HepG2 (cell line): Measurements from ENCODE around the gene JAM2. TPM values are rescaled to one million over a fixed set of nuclear protein-coding genes. Genes with fewer than 3 reads are reported as not detected.

Experiments used
- ATAC-seq: fragments of 200-7000 bp; cut with Tn5 transposase; 3 replicates; pipeline ENCODE4 v1.9.1; 2020; ENCODE audit warnings: mild to moderate bottlenecking, moderate library complexity
- BruUV-seq: library from RNA; stranded (reverse); fragments of 400-500 nt; replicated peaks from 2 replicates; lab custom pipeline; 2021; lab: Mats Ljungman, UMichigan
- CTCF ChIA-PET: fragments of 300-600 bp; formaldehyde crosslinking; extraction: SDS; loops from one replicate; lab custom pipeline; 2021; ENCODE audit warnings: low total read pairs, inconsistent platforms, low intra/inter-chr PET ratio; lab: Yijun Ruan, JAX
- POLR2A ChIA-PET: fragments of 350-600 bp; sonication (Branson Sonifier 250); formaldehyde crosslinking; loops from one replicate; lab custom pipeline; 2020; ENCODE audit warnings: antibody characterized with exemption, inconsistent platforms; lab: Yijun Ruan, JAX
- DNase-seq: peaks from one replicate; pipeline ENCODE4 v3.0.0-alpha.2; 2015; ENCODE audit warnings: low spot score
- FAIRE-seq: peaks from 3 replicates; lab custom pipeline; 2011; peaks lifted over from hg19 to GRCh38; lab: Jason Lieb, UNC
- H2AFZ ChIP-seq: one replicate; pipeline ENCODE4 v1.6.1; 2011; ENCODE audit warnings: low read length, inconsistent platforms
- H3K27ac ChIP-seq: fragments of 300-600 bp; 3 replicates; pipeline ENCODE4 v1.8.0; 2011; ENCODE audit warnings: mixed run types, mild to moderate bottlenecking, mixed read lengths, low read length, inconsistent platforms; ENCODE audit not compliant: insufficient read depth; ENCODE audit errors: extremely low read length
- H3K27me3 ChIP-seq, 2 experiments: fragments of 200-600 bp in 1 of 2; 2 replicates in 1 of 2; 3 replicates in 1 of 2; pipeline versions ENCODE4 v1.6.0 to v1.8.0; 2011; ENCODE audit warnings: low read length in 2 of 2, mild to moderate bottlenecking in 2 of 2, moderate library complexity in 2 of 2, inconsistent platforms in 1 of 2; ENCODE audit not compliant: insufficient read depth in 2 of 2, control insufficient read depth in 1 of 2
- H3K36me3 ChIP-seq, 2 experiments: fragments of 200-600 bp in 1 of 2; replicated peaks in 1 of 2; 2 replicates in 1 of 2; 3 replicates in 1 of 2; pipeline versions ENCODE4 v1.5.1 to v1.8.0; 2011; ENCODE audit warnings: low read length in 2 of 2, inconsistent platforms in 1 of 2; ENCODE audit not compliant: insufficient read depth in 2 of 2, control insufficient read depth in 1 of 2
- H3K4me1 ChIP-seq: 2 replicates; pipeline ENCODE4 v1.5.1; 2012; ENCODE audit warnings: low read length, inconsistent platforms; ENCODE audit not compliant: insufficient read depth
- H3K4me2 ChIP-seq: 2 replicates; pipeline ENCODE4 v1.6.0; 2011; ENCODE audit warnings: low read depth, low read length, inconsistent platforms
- H3K4me3 ChIP-seq, 3 experiments: fragments of 200-600 bp in 1 of 3; sonication (generic), shearing (Covaris generic) in 1 of 3; replicated peaks in 1 of 3; 2 replicates each; pipeline ENCODE4 v1.5.1; 2011 to 2016; ENCODE audit warnings: low read length in 3 of 3, inconsistent platforms in 2 of 3, low read depth in 2 of 3, mild to moderate bottlenecking in 2 of 3, control low read depth in 1 of 3, mixed read lengths in 1 of 3; ENCODE audit not compliant: insufficient read depth in 1 of 3
- H3K79me2 ChIP-seq: one replicate; pipeline ENCODE4 v1.6.1; 2011; ENCODE audit warnings: low read length, inconsistent platforms; ENCODE audit not compliant: insufficient read depth
- H3K9ac ChIP-seq: 2 replicates; pipeline ENCODE4 v1.6.0; 2011; ENCODE audit warnings: mild to moderate bottlenecking, low read depth, low read length, inconsistent platforms; ENCODE audit not compliant: insufficient read depth
- H3K9me3 ChIP-seq: 2 replicates; pipeline ENCODE4 v1.5.1; 2012; ENCODE audit warnings: mild to moderate bottlenecking, low read length
- H4K20me1 ChIP-seq: 2 replicates; pipeline ENCODE4 v1.6.0; 2011; ENCODE audit warnings: inconsistent platforms, mild to moderate bottlenecking, low read length, moderate library complexity; ENCODE audit not compliant: insufficient read depth
- ATM ChIP-seq: fragments of 450-650 bp; IDR thresholded peaks from 2 replicates; pipeline ENCODE4 v1.7.1; 2017; ENCODE audit warnings: mild to moderate bottlenecking, borderline replicate concordance
- JUND ChIP-seq: sonication (generic); formaldehyde crosslinking; IDR thresholded peaks from 2 replicates; pipeline ENCODE4 v1.8.0; 2022; ENCODE audit warnings: mild to moderate bottlenecking, missing genetic modification reagents
- NR2C2 ChIP-seq: sonication (generic); formaldehyde crosslinking; IDR thresholded peaks from 2 replicates; pipeline ENCODE4 v1.4.0; 2020; ENCODE audit warnings: missing genetic modification reagents, mild to moderate bottlenecking, moderate library complexity, borderline replicate concordance
- NRL ChIP-seq: sonication (generic); formaldehyde crosslinking; IDR thresholded peaks from 2 replicates; pipeline ENCODE4 v1.5.0; 2020; ENCODE audit warnings: missing genetic modification reagents, mild to moderate bottlenecking, moderate library complexity, borderline replicate concordance
- ONECUT2 ChIP-seq: sonication (generic); formaldehyde crosslinking; IDR thresholded peaks from 2 replicates; pipeline ENCODE4 v1.4.0; 2020; ENCODE audit warnings: missing genetic modification reagents
- ZFP37 ChIP-seq: sonication (generic); formaldehyde crosslinking; IDR thresholded peaks from 2 replicates; pipeline ENCODE4 v1.4.0; 2020; ENCODE audit warnings: missing genetic modification reagents, borderline replicate concordance
- ZNF17 ChIP-seq: sonication (generic); formaldehyde crosslinking; IDR thresholded peaks from 2 replicates; pipeline ENCODE4 v1.5.0; 2020; ENCODE audit warnings: mild to moderate bottlenecking, missing genetic modification reagents
- ZNF205 ChIP-seq: IDR thresholded peaks from 2 replicates; pipeline ENCODE4 v1.6.1; 2018; ENCODE audit warnings: missing biosample characterization, missing genetic modification reagents
- ZNF256 ChIP-seq: sonication (generic); formaldehyde crosslinking; conservative IDR thresholded peaks from 2 replicates; pipeline ENCODE4 v1.4.0; 2020; ENCODE audit warnings: missing genetic modification reagents
- ZNF331 ChIP-seq: sonication (generic); formaldehyde crosslinking; IDR thresholded peaks from 2 replicates; pipeline ENCODE4 v1.4.0; 2020; ENCODE audit warnings: missing genetic modification reagents
- ZNF878 ChIP-seq: sonication (generic); formaldehyde crosslinking; IDR thresholded peaks from 2 replicates; pipeline ENCODE4 v1.8.1; 2023; ENCODE audit warnings: mild to moderate bottlenecking, missing genetic modification reagents, moderate library complexity
- WGBS: methylation state at CpG from one replicate; pipeline ENCODE4 v1.1.6; 2017; ENCODE audit warnings: low lambda C conversion rate; 5-methylcytosine and 5-hydroxymethylcytosine counted together
- in situ Hi-C: cut with HindIII; loops from 2 replicates; pipeline ENCODE4 v1.10.0; 2017; ENCODE audit warnings: low pct_unique_long_range_greater_than_20kb; ENCODE audit not compliant: extremely low pct_ligation_motif_present
- intact Hi-C: fragments of 100-400 bp; cut with micrococcal nuclease; formaldehyde crosslinking; loops from one replicate; pipeline ENCODE4 v1.10.0; 2022; ENCODE audit not compliant: unreplicated experiment
- polyA plus RNA-seq, 8 experiments: library from polyadenylated mRNA; depleted of rRNA in 3 of 8; stranded (reverse) in 7 of 8; unstranded in 1 of 8; fragments of >200 nt; fragmentation: Illumina TruSeq in 4 of 8; extraction: Trizol in 4 of 8; gene quantifications; 2 replicates each; pipeline versions ENCODE4 v1.2.1 to v1.2.3, GENCODE V29; 2011 to 2016; ENCODE audit warnings: low read depth in 4 of 8, missing spikeins in 1 of 8, mixed read lengths in 1 of 8; ENCODE audit not compliant: insufficient read depth in 1 of 8
- total RNA-seq, 5 experiments: library from RNA; depleted of rRNA; stranded (reverse); fragments of >200 nt; fragmentation: Illumina TruSeq; extraction: Trizol; gene quantifications; 2 replicates each; pipeline ENCODE4 v1.2.3, GENCODE V29; 2016; ENCODE audit warnings: low read depth in 1 of 5
- TF ChIP-seq, protein P1 (sequence below): sonication (generic); formaldehyde crosslinking; IDR thresholded peaks from 2 replicates; pipeline ENCODE4 v1.9.0; 2022; ENCODE audit warnings: low read depth, missing genetic modification reagents
- TF ChIP-seq, protein P2 (sequence below): sonication (generic); formaldehyde crosslinking; IDR thresholded peaks from 2 replicates; pipeline ENCODE4 v1.5.0; 2020; ENCODE audit warnings: mild to moderate bottlenecking, missing genetic modification reagents, moderate library complexity

JAM2 gene
- total and polyA plus RNA-seq, 2 of the 13 experiments (the other 11 are each of a cell fraction or from before 2014, with no cell fraction given) = 0.07 TPM; not detected in 1

DNA sequence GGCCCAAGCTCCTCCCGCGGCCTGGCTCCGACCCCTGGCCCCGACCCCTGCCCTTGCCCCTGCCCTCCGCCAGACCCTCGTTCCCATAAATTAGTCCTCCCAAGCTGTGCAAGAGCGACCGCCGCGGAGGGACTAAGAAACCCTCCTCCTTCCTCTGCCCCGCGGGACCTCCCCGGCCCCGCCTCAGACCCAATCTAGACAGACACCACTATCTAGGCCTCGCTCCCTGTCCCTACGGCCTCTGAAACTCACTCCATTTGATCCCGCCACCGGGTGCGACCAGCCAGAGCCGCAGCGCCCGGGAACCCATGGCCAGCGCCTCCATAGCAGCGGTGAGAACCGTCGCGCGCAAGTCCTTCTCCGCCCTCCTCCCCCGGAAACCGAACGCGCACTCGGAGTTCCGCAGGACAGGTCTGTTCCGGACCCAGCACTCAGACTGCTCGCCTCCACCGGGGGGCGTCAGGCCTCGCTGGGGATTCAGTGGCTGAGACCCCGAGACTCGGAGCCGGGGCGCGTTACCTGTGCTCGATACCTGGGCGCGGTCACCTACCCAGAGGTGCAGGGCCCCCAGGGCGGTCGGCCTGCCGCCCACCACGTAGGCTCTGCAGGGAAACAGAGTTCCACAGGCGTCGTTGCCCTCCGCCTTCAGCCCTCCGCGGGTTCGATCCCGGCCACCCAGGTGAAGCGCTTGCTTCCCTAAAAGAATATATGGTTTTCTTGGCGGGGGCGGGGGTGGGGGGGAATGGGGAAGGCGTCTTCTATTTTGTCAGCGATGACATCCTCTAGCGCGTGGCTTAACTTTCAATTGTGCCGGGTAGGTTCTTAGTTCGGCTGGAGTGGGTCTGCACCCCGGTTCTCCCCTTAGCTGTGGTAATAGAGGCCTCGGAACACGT, 31.7 kb upstream of the JAM2 start, which contains the start of gene MRPL39 (continued):
- TF ChIP-seq ZFP37 (0 out of 2 replicates have a peak, but pooled peaks have one; percentile 49), ZNF256 (CRISPR knock-in tag) (0 out of 2 replicates have a peak, but pooled peaks have one; percentile 25)

DNA sequence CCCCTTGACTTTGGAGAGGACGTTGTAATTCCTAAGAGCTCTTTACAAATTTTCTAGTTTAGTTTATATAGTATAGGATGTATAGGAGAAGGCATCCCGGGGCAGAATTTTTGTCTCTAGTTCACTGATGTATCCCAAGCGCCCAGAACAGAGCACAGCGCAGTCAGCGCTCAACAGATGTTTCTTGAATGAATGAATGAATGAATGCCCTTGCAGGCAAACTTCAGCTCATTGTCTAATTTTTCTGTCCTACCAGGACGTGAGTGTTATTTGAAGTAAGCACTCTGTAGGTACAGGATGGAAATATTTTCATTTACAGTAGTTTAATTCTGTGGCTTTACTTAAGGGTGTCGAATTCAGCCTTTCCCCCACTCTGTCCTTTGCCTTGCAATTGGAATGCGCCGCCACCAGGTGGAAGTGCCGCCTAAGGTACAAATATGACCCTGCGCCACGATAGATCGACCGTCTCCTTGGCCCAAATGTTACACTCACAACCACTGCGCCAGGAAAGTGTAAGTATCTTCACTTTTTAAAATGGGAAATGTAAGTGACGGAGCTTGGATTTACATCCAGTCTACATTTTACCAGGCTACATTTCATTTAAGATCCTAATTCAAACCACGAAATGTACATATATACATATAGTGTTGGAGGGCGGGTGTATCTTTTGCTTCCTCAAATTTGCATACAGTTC, 30.9 kb upstream of the JAM2 start:
- no peaks in the 10 kb centered on the region for H4K20me1 ChIP-seq
- FAIRE-seq (peak; percentile 53), DNase-seq (peak; percentile 69), ATAC-seq (peak; percentile 88)
- H3K36me3 ChIP-seq = peaks cover 1 to 17% of the 10 kb centered on the region in 2 experiments; a peak in 2 of 5 replicates
- H3K9ac ChIP-seq = peak overlapping the region; percentile 13; the same call in 1 of the 2 replicates
- POLR2A ChIA-PET = interaction anchor here (2.3 kb wide), 1 partner anchor 127 kb away, joined by 9 read pairs; the partner anchor contains the start of genes ATP5PF and GABPA
- peak overlapping the region; percentile 79 for H3K4me2 ChIP-seq
- no TSS peak for BruUV-seq
- WGBS = 10% methylated on average over 18 of the region's 18 CpGs
- peaks cover 18% of the 10 kb centered on the region for H3K79me2 ChIP-seq
- in situ Hi-C loops = loop anchor here (5.0 to 10.0 kb wide), 3 partner anchors 99 to 1107 kb away; partner anchors contain the start of genes ATP5PF and GABPA
- H3K4me1 ChIP-seq = peaks cover 20% of the 10 kb centered on the region
- H3K4me3 ChIP-seq = peak overlapping the region; percentile 92 to 99 (median 98)
- H3K27me3 ChIP-seq = no peaks in the 10 kb centered on the region; a peak in 1 of 5 replicates
- no peak overlapping the region for H3K27ac ChIP-seq
- CTCF ChIA-PET = interaction anchor here (0.6 to 4.7 kb wide), 6 partner anchors 31 to 1109 kb away, joined by 4 to 41 read pairs (median 8); partner anchors contain the start of gene JAM2
- peak overlapping the region; percentile 100 for H2AFZ ChIP-seq
- no peaks in the 10 kb centered on the region for H3K9me3 ChIP-seq
- intact Hi-C loops = loop anchor here (1.0 kb wide), 4 partner anchors 31 to 254 kb away; partner anchors contain the start of gene JAM2
- TF ChIP-seq ZNF17 (CRISPR knock-in tag) (no peak), NRL (CRISPR knock-in tag) (no peak), ATM (no peak), ZNF205 (no peak), ZNF878 (CRISPR knock-in tag) (no peak), JUND (no peak), ONECUT2 (CRISPR knock-in tag) (0 out of 2 replicates have a peak, but pooled peaks have one; percentile 35), NR2C2 (no peak), ZNF331 (CRISPR knock-in tag) (peak; percentile 40; the same call in 1 of the 2 replicates)
- TF ChIP-seq, protein P1, sequence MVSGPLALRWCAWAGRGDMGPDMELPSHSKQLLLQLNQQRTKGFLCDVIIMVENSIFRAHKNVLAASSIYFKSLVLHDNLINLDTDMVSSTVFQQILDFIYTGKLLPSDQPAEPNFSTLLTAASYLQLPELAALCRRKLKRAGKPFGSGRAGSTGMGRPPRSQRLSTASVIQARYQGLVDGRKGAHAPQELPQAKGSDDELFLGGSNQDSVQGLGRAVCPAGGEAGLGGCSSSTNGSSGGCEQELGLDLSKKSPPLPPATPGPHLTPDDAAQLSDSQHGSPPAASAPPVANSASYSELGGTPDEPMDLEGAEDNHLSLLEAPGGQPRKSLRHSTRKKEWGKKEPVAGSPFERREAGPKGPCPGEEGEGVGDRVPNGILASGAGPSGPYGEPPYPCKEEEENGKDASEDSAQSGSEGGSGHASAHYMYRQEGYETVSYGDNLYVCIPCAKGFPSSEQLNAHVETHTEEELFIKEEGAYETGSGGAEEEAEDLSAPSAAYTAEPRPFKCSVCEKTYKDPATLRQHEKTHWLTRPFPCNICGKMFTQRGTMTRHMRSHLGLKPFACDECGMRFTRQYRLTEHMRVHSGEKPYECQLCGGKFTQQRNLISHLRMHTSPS = no peak
- TF ChIP-seq, protein P2, sequence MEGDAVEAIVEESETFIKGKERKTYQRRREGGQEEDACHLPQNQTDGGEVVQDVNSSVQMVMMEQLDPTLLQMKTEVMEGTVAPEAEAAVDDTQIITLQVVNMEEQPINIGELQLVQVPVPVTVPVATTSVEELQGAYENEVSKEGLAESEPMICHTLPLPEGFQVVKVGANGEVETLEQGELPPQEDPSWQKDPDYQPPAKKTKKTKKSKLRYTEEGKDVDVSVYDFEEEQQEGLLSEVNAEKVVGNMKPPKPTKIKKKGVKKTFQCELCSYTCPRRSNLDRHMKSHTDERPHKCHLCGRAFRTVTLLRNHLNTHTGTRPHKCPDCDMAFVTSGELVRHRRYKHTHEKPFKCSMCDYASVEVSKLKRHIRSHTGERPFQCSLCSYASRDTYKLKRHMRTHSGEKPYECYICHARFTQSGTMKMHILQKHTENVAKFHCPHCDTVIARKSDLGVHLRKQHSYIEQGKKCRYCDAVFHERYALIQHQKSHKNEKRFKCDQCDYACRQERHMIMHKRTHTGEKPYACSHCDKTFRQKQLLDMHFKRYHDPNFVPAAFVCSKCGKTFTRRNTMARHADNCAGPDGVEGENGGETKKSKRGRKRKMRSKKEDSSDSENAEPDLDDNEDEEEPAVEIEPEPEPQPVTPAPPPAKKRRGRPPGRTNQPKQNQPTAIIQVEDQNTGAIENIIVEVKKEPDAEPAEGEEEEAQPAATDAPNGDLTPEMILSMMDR (CRISPR knock-in tag) = peak; percentile 93
